Upper lobe of left lung (tissue), 4 donors: ENCODE measurements around the gene PLEKHA8.

Experiments used
- CTCF ChIP-seq, 6 experiments: fragments of 450-650 bp in 4 of 6; fragments of 200-600 bp in 2 of 6; sonication (generic) in 2 of 6; IDR thresholded peaks; one replicate each; pipeline ENCODE4 v1.5.1; 2016 to 2019; ENCODE audit warnings: antibody characterized with exemption in 6 of 6
- EP300 ChIP-seq, 4 donors: sonication (generic); formaldehyde crosslinking; IDR thresholded peaks; one replicate each; pipeline ENCODE4 v1.5.1; 2017; ENCODE audit warnings: antibody characterized with exemption in 4 of 4, control low read depth in 2 of 4

DNA sequence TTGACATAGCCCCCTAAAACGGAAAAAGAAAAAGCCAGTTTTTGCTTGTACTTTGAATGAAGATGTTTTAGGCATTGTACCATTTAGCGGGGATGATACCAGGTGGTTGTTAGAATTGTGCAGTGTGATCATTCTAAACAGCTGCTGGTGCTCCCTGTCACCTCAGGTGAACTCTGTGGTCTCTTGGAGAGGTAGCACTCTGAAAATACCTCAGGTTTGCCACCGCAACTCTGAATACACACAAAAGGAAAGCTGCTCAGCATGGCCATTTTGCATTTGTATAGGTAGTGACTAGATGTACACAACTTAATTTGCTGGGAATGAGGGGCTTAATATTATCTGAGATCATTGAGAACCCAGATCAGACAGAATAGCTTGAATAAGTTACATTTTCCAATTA is 52.6 kb downstream of the PLEKHA8 start:
- TF ChIP-seq CTCF (IDR thresholded peaks at IDR 0.05), result no peak
- TF ChIP-seq EP300 (IDR thresholded peaks at IDR 0.05), result no peak
